Measurements from ENCODE around the gene ZFTA.

ZFTA gene

GRCh38 chr11:63749624-63750023, 19.0 kb downstream of the ZFTA start:
- no peak for DNase-seq (ENCODE audit: low spot score)

- DNase-seq (ENCODE audit: low spot score) = no peak
Measured at GRCh38 chr11:63747011-63747410, 21.6 kb downstream of the ZFTA start.

GRCh38 chr11:63745304-63746170, 23.0 kb downstream of the ZFTA start:
- DNase-seq (ENCODE audit: low spot score) = no peak

GRCh38 chr11:63738720-63739360, 29.7 kb downstream of the ZFTA start:
- DNase-seq (ENCODE audit: low spot score) = peak; percentile 72

- DNase-seq (ENCODE audit: low spot score) = no peak
Measured at GRCh38 chr11:63737718-63738117, 30.9 kb downstream of the ZFTA start.

- no peak for DNase-seq (ENCODE audit: low spot score)
Measured at GRCh38 chr11:63736864-63737263, 31.7 kb downstream of the ZFTA start.

- DNase-seq (ENCODE audit: low spot score) = no peak
Measured at GRCh38 chr11:63729326-63729725, 39.2 kb downstream of the ZFTA start.

- DNase-seq (ENCODE audit: low spot score) = no peak
Measured at GRCh38 chr11:63720611-63721010, 48.0 kb downstream of the ZFTA start.

GRCh38 chr11:63719987-63720386, 48.6 kb downstream of the ZFTA start:
- no peak for DNase-seq (ENCODE audit: low spot score)

GRCh38 chr11:63719001-63719400, 49.6 kb downstream of the ZFTA start:
- no peak for DNase-seq (ENCODE audit: low spot score)
